Testis (tissue), 3 donors: ENCODE results near the gene TRIM58. TPM values are rescaled to one million over a fixed set of nuclear protein-coding genes. Genes with fewer than 3 reads are reported as not detected.

Experiments used
- DNase-seq: peaks from one replicate; pipeline ENCODE4 v3.0.0-alpha.2; 2019
- H3K27ac ChIP-seq, 2 donors: fragments of 200-600 bp; sonication (generic); one replicate each; pipeline ENCODE4 v1.5.1; 2019
- H3K27me3 ChIP-seq: fragments of 200-600 bp; sonication (generic); one replicate; pipeline ENCODE4 v1.5.1; 2019
- H3K36me3 ChIP-seq: fragments of 200-600 bp; sonication (generic); one replicate; pipeline ENCODE4 v1.5.1; 2017; ENCODE audit warnings: low read depth; ENCODE audit errors: missing control alignments
- H3K4me1 ChIP-seq: fragments of 200-600 bp; sonication (generic); one replicate; pipeline ENCODE4 v1.5.1; 2019
- H3K4me3 ChIP-seq, 2 donors: fragments of 200-600 bp; sonication (generic); one replicate each; pipeline ENCODE4 v1.5.1; 2017 to 2019
- H3K9me3 ChIP-seq: fragments of 200-600 bp; sonication (generic); one replicate; pipeline ENCODE4 v1.5.1; 2017
- CTCF ChIP-seq, 3 experiments: fragments of 450-650 bp in 2 of 3; fragments of 200-600 bp in 1 of 3; sonication (generic) in 1 of 3; IDR thresholded peaks; one replicate each; pipeline ENCODE4 v1.5.1; 2016 to 2019; ENCODE audit warnings: antibody characterized with exemption in 3 of 3, mild to moderate bottlenecking in 2 of 3, moderate library complexity in 1 of 3
- POLR2A ChIP-seq: fragments of 450-650 bp; IDR thresholded peaks from one replicate; pipeline ENCODE4 v1.6.1; 2017; ENCODE audit warnings: antibody characterized with exemption, mild to moderate bottlenecking, moderate library complexity
- WGBS, 2 donors: methylation state at CpG; one replicate each; pipeline ENCODE4 v1.1.5; 2018; 5-methylcytosine and 5-hydroxymethylcytosine counted together
- intact Hi-C: fragments of 100-400 bp; cut with DNase I; formaldehyde crosslinking; loops from one replicate; pipeline ENCODE4 v1.15.1; 2023; ENCODE audit warnings: low total_unique reads
- polyA plus RNA-seq: library from polyadenylated mRNA; stranded (reverse); fragments of 350-450 nt; fragmentation: Illumina TruSeq; extraction: RNeasy Lipid Tissue Mini Kit (QIAGEN cat#74804); gene quantifications from one replicate; pipeline ENCODE4 v1.2.3, GENCODE V29; 2014; ENCODE audit warnings: low read depth, low replicate concordance; ENCODE audit not compliant: insufficient read depth
- total RNA-seq, 2 donors: library from RNA; depleted of rRNA; stranded (reverse); fragments of >200 nt; gene quantifications; one replicate each; pipeline ENCODE4 v1.2.3, GENCODE V29; 2016

TRIM58 gene
- total and polyA plus RNA-seq, 3 donors from 2014 or later, result 2.9 to 7.5 (median 5.7) TPM

GRCh38 chr1:247865416-247865815 lies 8.4 kb downstream of the TRIM58 start:
- TF ChIP-seq POLR2A (no peak), CTCF (IDR thresholded peaks at IDR 0.05) (no peak)
- Histone ChIP-seq H3K9me3 (no peaks in the 10 kb centered on the region), H3K36me3 (no peaks in the 10 kb centered on the region), H3K4me1 (no peaks in the 10 kb centered on the region), H3K27me3 (no peaks in the 10 kb centered on the region), H3K27ac (no peak overlapping the region), H3K4me3 (no peak overlapping the region)
- DNase-seq, result no peak
- intact Hi-C loops, result no loop called here
- WGBS, 2 donors, result 80 to 90% methylated on average over 6 of the region's 6 CpGs

DNA sequence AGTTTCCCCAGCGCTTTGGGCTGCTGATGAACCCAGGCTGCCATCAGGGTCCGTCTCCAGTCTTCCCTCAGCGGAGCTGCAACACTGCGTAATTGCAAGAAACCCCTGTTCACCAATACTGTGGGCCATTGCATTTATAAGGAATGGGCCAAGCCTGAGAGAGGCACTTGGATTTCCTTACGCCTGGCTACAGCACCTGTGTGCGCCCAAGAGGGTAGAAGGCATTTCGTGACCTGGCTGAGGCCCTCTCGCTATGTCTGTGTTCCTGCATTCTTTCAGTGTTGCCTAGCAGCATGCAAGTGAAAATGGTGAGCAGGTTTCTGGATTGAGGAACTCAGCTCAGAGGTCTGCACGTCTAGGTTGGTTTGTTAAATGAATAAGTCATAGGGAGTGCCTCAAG lies 26.4 kb downstream of the TRIM58 start:
- Histone ChIP-seq H3K4me3 (no peak overlapping the region), H3K9me3 (no peaks in the 10 kb centered on the region), H3K27me3 (no peaks in the 10 kb centered on the region), H3K4me1 (no peaks in the 10 kb centered on the region), H3K36me3 (no peaks in the 10 kb centered on the region), H3K27ac (no peak overlapping the region)
- TF ChIP-seq CTCF (IDR thresholded peaks at IDR 0.05) (no peak), POLR2A (no peak)
- 79 to 82% methylated on average over 8 to 9 of the region's 9 CpGs for WGBS, 2 donors
- no peak for DNase-seq
- intact Hi-C loops, result no loop called here

GRCh38 chr1:247884797-247885413 lies 27.9 kb downstream of the TRIM58 start:
- Histone ChIP-seq H3K27ac (no peak overlapping the region), H3K4me3 (no peak overlapping the region), H3K36me3 (no peaks in the 10 kb centered on the region), H3K27me3 (no peaks in the 10 kb centered on the region), H3K9me3 (no peaks in the 10 kb centered on the region), H3K4me1 (no peaks in the 10 kb centered on the region)
- no peak for DNase-seq
- TF ChIP-seq POLR2A, result no peak
- no peak for TF ChIP-seq CTCF (IDR thresholded peaks at IDR 0.05)
- WGBS, 2 donors, result 72 to 73% methylated on average over 10 of the region's 10 CpGs
- intact Hi-C loops, result no loop called here

DNA sequence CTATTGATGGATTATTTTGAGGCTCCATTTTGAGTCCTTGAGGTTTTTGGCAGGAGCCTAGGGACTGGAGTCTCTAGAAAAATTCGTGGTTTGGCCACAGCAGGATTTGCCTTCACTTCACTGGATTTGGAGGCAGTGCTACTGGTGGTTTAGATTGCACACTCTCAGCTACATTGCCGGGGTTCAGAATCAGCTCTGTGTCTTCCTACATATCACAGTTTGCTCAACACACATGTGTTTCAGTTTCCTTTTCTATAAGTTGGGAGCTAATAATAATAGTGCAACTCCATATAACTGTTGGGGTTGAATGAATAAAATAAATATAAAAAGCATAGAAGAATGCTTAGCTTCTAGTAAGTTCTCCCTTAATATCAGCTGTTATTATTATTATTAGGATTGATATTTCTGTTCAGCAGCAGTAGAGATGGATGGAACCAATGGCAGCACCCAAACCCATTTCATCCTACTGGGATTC lies 38.2 kb downstream of the TRIM58 start, which contains the start of gene OR2W3:
TSS of gene OR2W3 (plus strand) at position 425 of the 475 bp plus-strand sequence. CDS start at position 425, 0 bp downstream.
- H3K4me1 ChIP-seq, result no peaks in the 10 kb centered on the region
- TF ChIP-seq CTCF (IDR thresholded peaks at IDR 0.05) (no peak), POLR2A (no peak)
- DNase-seq, result no peak
- WGBS, 2 donors, result 44 to 50% methylated on average over 2 of the region's 2 CpGs
- no peaks in the 10 kb centered on the region for H3K27me3 ChIP-seq
- no peaks in the 10 kb centered on the region for H3K9me3 ChIP-seq
- no peak within 1 kb of the TSS for H3K27ac ChIP-seq
- H3K36me3 ChIP-seq, result no peaks in the 10 kb centered on the region
- H3K4me3 ChIP-seq, result no peak within 1 kb of the TSS
- intact Hi-C loops, result no loop called here

DNA sequence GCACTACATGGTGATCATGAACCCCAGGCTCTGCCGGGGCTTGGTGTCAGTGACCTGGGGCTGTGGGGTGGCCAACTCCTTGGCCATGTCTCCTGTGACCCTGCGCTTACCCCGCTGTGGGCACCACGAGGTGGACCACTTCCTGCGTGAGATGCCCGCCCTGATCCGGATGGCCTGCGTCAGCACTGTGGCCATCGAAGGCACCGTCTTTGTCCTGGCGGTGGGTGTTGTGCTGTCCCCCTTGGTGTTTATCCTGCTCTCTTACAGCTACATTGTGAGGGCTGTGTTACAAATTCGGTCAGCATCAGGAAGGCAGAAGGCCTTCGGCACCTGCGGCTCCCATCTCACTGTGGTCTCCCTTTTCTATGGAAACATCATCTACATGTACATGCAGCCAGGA lies 39.0 kb downstream of the TRIM58 start:
- Histone ChIP-seq H3K27ac (no peak overlapping the region), H3K27me3 (no peaks in the 10 kb centered on the region), H3K36me3 (no peaks in the 10 kb centered on the region), H3K9me3 (no peaks in the 10 kb centered on the region), H3K4me3 (no peak overlapping the region), H3K4me1 (no peaks in the 10 kb centered on the region)
- intact Hi-C loops, result no loop called here
- TF ChIP-seq CTCF (IDR thresholded peaks at IDR 0.05) (no peak), POLR2A (no peak)
- WGBS, 2 donors, result 88 to 94% methylated on average over 12 to 14 of the region's 14 CpGs
- no peak for DNase-seq
